IPS DF 4.7 (cell line): ENCODE measurements around the gene LMTK2.

ENCODE experiments used
- DNase-seq: peaks from one replicate; pipeline ENCODE4 v3.0.0-alpha.2; 2013; ENCODE audit warnings: low spot score; ENCODE audit errors: extremely low read depth

LMTK2 gene

GRCh38 chr7:98106647-98107312 lies at the start of gene LMTK2:
Gene LMTK2, plus strand, starts transcription at chr7:98106862. Its CDS starts 316 bp downstream, at chr7:98107178.
- DNase-seq: no peak

- no peak for DNase-seq
Observed at GRCh38 chr7:98057157-98057556, 49.5 kb upstream of the LMTK2 start.

- DNase-seq: no peak
Observed at GRCh38 chr7:98058186-98058585, 48.5 kb upstream of the LMTK2 start.

GRCh38 chr7:98064233-98064632 lies 42.4 kb upstream of the LMTK2 start:
- DNase-seq: no peak

- no peak for DNase-seq
Observed at GRCh38 chr7:98066208-98066607, 40.5 kb upstream of the LMTK2 start.

GRCh38 chr7:98066934-98067507 lies 39.6 kb upstream of the LMTK2 start:
- no peak for DNase-seq

- DNase-seq: no peak
Observed at GRCh38 chr7:98073047-98073446, 33.6 kb upstream of the LMTK2 start.

- no peak for DNase-seq
Observed at GRCh38 chr7:98075801-98076200, 30.9 kb upstream of the LMTK2 start.

- DNase-seq: no peak
Observed at GRCh38 chr7:98077762-98078161, 28.9 kb upstream of the LMTK2 start.

- no peak for DNase-seq
Observed at GRCh38 chr7:98078197-98078870, 28.3 kb upstream of the LMTK2 start.

GRCh38 chr7:98079891-98080648 lies 26.6 kb upstream of the LMTK2 start:
- no peak for DNase-seq

GRCh38 chr7:98081319-98081718 lies 25.3 kb upstream of the LMTK2 start:
- no peak for DNase-seq

- no peak for DNase-seq
Observed at GRCh38 chr7:98084631-98085030, 22.0 kb upstream of the LMTK2 start.

- no peak for DNase-seq
Observed at GRCh38 chr7:98085674-98086073, 21.0 kb upstream of the LMTK2 start.

- no peak for DNase-seq
Observed at GRCh38 chr7:98086281-98086718, 20.4 kb upstream of the LMTK2 start.

GRCh38 chr7:98088109-98088508 lies 18.6 kb upstream of the LMTK2 start:
- DNase-seq: no peak

GRCh38 chr7:98090116-98090515 lies 16.5 kb upstream of the LMTK2 start:
- no peak for DNase-seq

GRCh38 chr7:98091061-98091460 lies 15.6 kb upstream of the LMTK2 start:
- DNase-seq: no peak

GRCh38 chr7:98091523-98091922 lies 15.1 kb upstream of the LMTK2 start:
- no peak for DNase-seq

GRCh38 chr7:98097042-98097645 lies 9.5 kb upstream of the LMTK2 start:
- no peak for DNase-seq

GRCh38 chr7:98100088-98100487 lies 6.6 kb upstream of the LMTK2 start:
- DNase-seq: no peak

- DNase-seq: no peak
Observed at GRCh38 chr7:98102170-98102569, 4.5 kb upstream of the LMTK2 start.
